AG10803 (cell line): Measurements from ENCODE around the gene CENATAC.
"Not testable (repeated sequence)": the region's sequence is repeated elsewhere in the genome, so short reads cannot be mapped to it uniquely, and the experiment has no call there.

Experiments used
- DNase-seq: peaks from one replicate; pipeline ENCODE4 v3.0.0; 2010; ENCODE audit warnings: low read depth
- H3K4me3 ChIP-seq: 2 replicates; pipeline ENCODE4 v1.5.1; 2011; ENCODE audit warnings: mild to moderate bottlenecking, low read length, control low read depth
- TF ChIP-seq, protein P1 (sequence below): conservative IDR thresholded peaks from 2 replicates; pipeline ENCODE4 v1.5.1; 2011; ENCODE audit warnings: mild to moderate bottlenecking, low read length, control low read depth, inconsistent platforms

CENATAC gene

GRCh38 chr11:119034813-119035212 is 36.9 kb downstream of the CENATAC start:
- no peak overlapping the region for H3K4me3 ChIP-seq
- no peak for DNase-seq
- TF ChIP-seq, protein P1, sequence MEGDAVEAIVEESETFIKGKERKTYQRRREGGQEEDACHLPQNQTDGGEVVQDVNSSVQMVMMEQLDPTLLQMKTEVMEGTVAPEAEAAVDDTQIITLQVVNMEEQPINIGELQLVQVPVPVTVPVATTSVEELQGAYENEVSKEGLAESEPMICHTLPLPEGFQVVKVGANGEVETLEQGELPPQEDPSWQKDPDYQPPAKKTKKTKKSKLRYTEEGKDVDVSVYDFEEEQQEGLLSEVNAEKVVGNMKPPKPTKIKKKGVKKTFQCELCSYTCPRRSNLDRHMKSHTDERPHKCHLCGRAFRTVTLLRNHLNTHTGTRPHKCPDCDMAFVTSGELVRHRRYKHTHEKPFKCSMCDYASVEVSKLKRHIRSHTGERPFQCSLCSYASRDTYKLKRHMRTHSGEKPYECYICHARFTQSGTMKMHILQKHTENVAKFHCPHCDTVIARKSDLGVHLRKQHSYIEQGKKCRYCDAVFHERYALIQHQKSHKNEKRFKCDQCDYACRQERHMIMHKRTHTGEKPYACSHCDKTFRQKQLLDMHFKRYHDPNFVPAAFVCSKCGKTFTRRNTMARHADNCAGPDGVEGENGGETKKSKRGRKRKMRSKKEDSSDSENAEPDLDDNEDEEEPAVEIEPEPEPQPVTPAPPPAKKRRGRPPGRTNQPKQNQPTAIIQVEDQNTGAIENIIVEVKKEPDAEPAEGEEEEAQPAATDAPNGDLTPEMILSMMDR = no peak

DNA sequence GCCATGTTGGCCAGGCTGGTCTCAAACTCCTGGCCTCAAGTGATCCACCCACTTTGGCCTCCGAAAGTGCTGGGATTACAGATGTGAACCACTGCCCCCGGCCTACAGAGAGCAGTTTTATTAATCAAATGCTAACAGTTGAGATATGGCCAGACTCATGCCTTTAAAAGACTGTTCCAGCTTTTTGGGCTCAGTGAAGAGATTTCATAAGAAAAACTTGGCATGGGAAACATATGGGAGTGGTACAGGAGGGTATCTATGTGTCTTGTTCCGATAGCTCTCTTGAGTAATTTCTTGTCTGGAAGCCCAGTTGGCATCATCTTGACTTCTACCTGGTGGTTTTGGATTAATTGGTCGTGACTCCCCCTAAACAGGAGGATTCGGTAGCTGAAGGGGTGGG is 40.9 kb downstream of the CENATAC start:
- TF ChIP-seq, protein P1 = no peak
- H3K4me3 ChIP-seq = no peak overlapping the region

GRCh38 chr11:119039471-119039870 is 41.5 kb downstream of the CENATAC start:
- DNase-seq, H3K4me3 ChIP-seq: not testable (repeated sequence)

More for the DNA sequence above, 40.9 kb downstream of the CENATAC start:
- DNase-seq = no peak

- TF ChIP-seq, protein P1 = no peak
- DNase-seq = no peak
- H3K4me3 ChIP-seq = no peak overlapping the region
Measured at GRCh38 chr11:119041821-119042514, 44.0 kb downstream of the CENATAC start.

DNA sequence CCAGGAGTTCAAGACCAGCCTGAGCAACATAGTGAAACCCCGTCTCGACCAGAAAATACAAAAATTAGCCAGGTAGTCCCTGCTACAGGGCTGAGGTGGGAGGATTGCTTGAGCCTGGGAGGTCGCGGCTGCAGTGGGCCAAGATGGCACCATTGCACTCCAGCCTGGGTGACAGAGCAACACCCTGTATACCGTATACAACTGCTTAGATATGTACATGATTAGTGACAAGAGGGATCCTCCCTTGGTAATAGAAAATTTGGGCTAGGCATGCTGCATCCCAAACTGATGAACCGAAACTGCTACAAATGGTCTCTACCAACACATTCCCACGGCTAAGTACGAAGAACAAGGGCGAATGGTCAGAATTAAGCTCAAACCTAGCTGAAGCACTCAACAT is 45.0 kb downstream of the CENATAC start:
- TF ChIP-seq, protein P1 = no peak
- H3K4me3 ChIP-seq = no peak overlapping the region
- no peak for DNase-seq

DNA sequence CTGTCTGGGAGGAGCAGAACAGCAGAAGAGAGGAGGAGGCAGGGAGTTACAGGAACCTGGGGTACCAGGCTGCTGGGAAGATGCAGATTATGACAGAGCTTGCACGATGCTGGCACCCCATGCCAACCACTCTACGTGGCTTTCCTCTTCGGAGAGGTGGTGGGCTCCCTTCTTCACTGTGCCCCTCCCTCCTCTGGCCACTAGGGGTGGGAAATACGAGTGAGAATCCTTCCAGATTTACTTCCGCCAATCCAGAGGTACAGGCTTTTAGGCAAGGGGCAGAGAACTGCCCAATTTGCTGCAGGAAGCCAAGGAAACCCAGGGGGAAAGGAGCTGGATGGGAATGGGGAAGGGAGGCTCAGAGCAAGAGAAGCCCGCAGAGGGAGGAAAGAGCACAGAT is 46.8 kb downstream of the CENATAC start:
- TF ChIP-seq, protein P1 = no peak; the same call in 1 of the 2 replicates
- no peak for DNase-seq
- no peak overlapping the region for H3K4me3 ChIP-seq

GRCh38 chr11:119046489-119046888 is 48.6 kb downstream of the CENATAC start:
- no peak for DNase-seq
- TF ChIP-seq, protein P1 = no peak
- H3K4me3 ChIP-seq = no peak overlapping the region
